KMS-11 (cell line): ENCODE data around the gene ANOS1.

Experiments
- H2AFZ ChIP-seq: fragments of 200-600 bp; sonication (generic); 2 replicates; pipeline ENCODE4 v1.6.1; 2016; ENCODE audit warnings: antibody characterized with exemption, mixed run types, low read depth
- H3K27ac ChIP-seq: fragments of 200-600 bp; sonication (generic); 2 replicates; pipeline ENCODE4 v1.6.1; 2016; ENCODE audit warnings: mild to moderate bottlenecking, mixed run types
- H3K27me3 ChIP-seq: fragments of 200-600 bp; sonication (generic); 2 replicates; pipeline ENCODE4 v1.6.1; 2017; ENCODE audit warnings: mild to moderate bottlenecking, low read depth, mixed run types, moderate library complexity; ENCODE audit not compliant: insufficient read depth
- H3K36me3 ChIP-seq: fragments of 200-600 bp; sonication (generic); 2 replicates; pipeline ENCODE4 v1.6.1; 2017; ENCODE audit warnings: mild to moderate bottlenecking, mixed run types; ENCODE audit not compliant: insufficient read depth
- H3K4me1 ChIP-seq: fragments of 200-600 bp; sonication (generic); 2 replicates; pipeline ENCODE4 v1.6.1; 2016; ENCODE audit warnings: mild to moderate bottlenecking, low read depth, mixed run types; ENCODE audit not compliant: poor library complexity, severe bottlenecking
- H3K4me2 ChIP-seq: fragments of 200-600 bp; sonication (generic); 2 replicates; pipeline ENCODE4 v1.7.0; 2016; ENCODE audit warnings: mild to moderate bottlenecking, mixed run types
- H3K4me3 ChIP-seq: fragments of 200-600 bp; sonication (generic); IDR thresholded peaks from 2 replicates; pipeline ENCODE4 v1.6.1; 2017; ENCODE audit warnings: low read depth, low read length, mixed read lengths; ENCODE audit not compliant: insufficient read depth
- H3K79me2 ChIP-seq: fragments of 200-600 bp; sonication (generic); 2 replicates; pipeline ENCODE4 v1.6.1; 2016; ENCODE audit warnings: low read depth, mixed run types; ENCODE audit not compliant: insufficient read depth
- H3K9ac ChIP-seq: fragments of 200-600 bp; sonication (generic); 2 replicates; pipeline ENCODE4 v1.6.1; 2016; ENCODE audit warnings: mild to moderate bottlenecking, mixed run types
- H4K20me1 ChIP-seq: fragments of 200-600 bp; sonication (generic); 2 replicates; pipeline ENCODE4 v1.6.1; 2016; ENCODE audit warnings: mild to moderate bottlenecking, mixed run types; ENCODE audit not compliant: insufficient read depth
- TF ChIP-seq, protein P1 (sequence below): fragments of 200-600 bp; sonication (generic); conservative IDR thresholded peaks from 2 replicates; pipeline ENCODE4 v1.6.1; 2017; ENCODE audit warnings: low read depth, mild to moderate bottlenecking, antibody characterized with exemption, low read length, moderate library complexity, mixed read lengths

ANOS1 gene

GRCh38 chrX:8663325-8663724, 68.6 kb downstream of the ANOS1 start:
- no peaks in the 10 kb centered on the region for H3K36me3 ChIP-seq
- no peaks in the 10 kb centered on the region for H3K79me2 ChIP-seq
- peak overlapping the region; percentile 59 for H3K4me2 ChIP-seq
- H3K4me1 ChIP-seq = peaks cover 29% of the 10 kb centered on the region
- H3K27me3 ChIP-seq = no peaks in the 10 kb centered on the region
- no peak overlapping the region for H3K4me3 ChIP-seq
- H3K9ac ChIP-seq = no peak overlapping the region
- peak overlapping the region; percentile 68 for H3K27ac ChIP-seq
- 0 out of 2 replicates have a peak overlapping the region, but pooled peaks have one; percentile 6 for H2AFZ ChIP-seq
- no peaks in the 10 kb centered on the region for H4K20me1 ChIP-seq
- TF ChIP-seq, protein P1, sequence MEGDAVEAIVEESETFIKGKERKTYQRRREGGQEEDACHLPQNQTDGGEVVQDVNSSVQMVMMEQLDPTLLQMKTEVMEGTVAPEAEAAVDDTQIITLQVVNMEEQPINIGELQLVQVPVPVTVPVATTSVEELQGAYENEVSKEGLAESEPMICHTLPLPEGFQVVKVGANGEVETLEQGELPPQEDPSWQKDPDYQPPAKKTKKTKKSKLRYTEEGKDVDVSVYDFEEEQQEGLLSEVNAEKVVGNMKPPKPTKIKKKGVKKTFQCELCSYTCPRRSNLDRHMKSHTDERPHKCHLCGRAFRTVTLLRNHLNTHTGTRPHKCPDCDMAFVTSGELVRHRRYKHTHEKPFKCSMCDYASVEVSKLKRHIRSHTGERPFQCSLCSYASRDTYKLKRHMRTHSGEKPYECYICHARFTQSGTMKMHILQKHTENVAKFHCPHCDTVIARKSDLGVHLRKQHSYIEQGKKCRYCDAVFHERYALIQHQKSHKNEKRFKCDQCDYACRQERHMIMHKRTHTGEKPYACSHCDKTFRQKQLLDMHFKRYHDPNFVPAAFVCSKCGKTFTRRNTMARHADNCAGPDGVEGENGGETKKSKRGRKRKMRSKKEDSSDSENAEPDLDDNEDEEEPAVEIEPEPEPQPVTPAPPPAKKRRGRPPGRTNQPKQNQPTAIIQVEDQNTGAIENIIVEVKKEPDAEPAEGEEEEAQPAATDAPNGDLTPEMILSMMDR = no peak

- Histone ChIP-seq H2AFZ (no peak overlapping the region), H3K4me3 (no peak overlapping the region), H3K4me2 (peak overlapping the region; percentile 29), H4K20me1 (no peaks in the 10 kb centered on the region), H3K79me2 (no peaks in the 10 kb centered on the region), H3K9ac (peak overlapping the region; percentile 39; the same call in 1 of the 2 replicates), H3K4me1 (peaks cover 41% of the 10 kb centered on the region), H3K36me3 (no peaks in the 10 kb centered on the region), H3K27ac (peak overlapping the region; percentile 66; the same call in 1 of the 2 replicates), H3K27me3 (no peaks in the 10 kb centered on the region)
- TF ChIP-seq, protein P1 = no peak
These were observed 74.1 kb downstream of the ANOS1 start for GRCh38 chrX:8657883-8658282.

DNA sequence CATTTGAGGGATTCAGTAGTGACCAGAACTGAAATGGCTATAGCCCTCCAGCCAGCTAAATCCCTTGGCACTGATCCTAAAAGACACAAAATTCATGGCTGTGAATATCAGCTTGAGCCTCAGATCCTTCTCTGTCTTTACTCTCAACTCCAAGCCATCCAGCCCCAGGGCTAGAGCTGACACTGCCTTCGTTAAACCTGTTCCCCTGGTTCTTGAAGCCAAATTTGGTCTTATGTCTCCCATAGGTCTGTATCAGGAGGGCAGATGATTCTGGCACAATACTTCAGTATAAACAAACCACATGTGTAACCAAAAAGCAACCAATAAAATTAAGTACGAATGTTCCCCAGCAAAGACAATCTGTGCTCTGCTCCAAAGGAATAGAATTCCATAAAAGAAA, 78.0 kb downstream of the ANOS1 start:
- Histone ChIP-seq H3K4me2 (no peak overlapping the region), H3K4me1 (peaks cover 30% of the 10 kb centered on the region)

DNA sequence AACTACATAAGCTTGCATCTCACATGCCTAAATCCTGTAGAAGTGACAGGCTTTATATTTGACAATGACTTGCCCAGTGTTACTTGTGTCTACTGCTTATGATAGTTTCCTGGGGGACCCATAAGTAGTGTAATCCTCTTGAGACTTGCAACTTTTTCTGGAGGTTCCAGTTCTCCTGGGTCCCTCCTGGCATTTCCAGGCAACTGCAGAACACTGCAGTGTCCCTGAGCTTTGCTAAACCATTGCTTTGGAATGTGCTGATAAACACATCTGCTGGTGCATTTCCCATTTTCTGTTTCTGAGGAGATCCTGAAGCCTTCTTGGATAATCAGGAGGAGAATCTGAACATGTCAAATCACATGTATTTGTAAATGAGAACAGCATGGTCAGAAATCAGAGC, 82.0 kb downstream of the ANOS1 start:
- no peak overlapping the region for H3K4me2 ChIP-seq
- H3K4me3 ChIP-seq = no peak overlapping the region
- no peak overlapping the region for H2AFZ ChIP-seq
- no peak overlapping the region for H3K9ac ChIP-seq
- no peaks in the 10 kb centered on the region for H3K79me2 ChIP-seq
- no peaks in the 10 kb centered on the region for H3K36me3 ChIP-seq
- no peaks in the 10 kb centered on the region for H3K27me3 ChIP-seq
- TF ChIP-seq, protein P1 = no peak
- no peak overlapping the region for H3K27ac ChIP-seq
- H3K4me1 ChIP-seq = no peaks in the 10 kb centered on the region
- H4K20me1 ChIP-seq = no peaks in the 10 kb centered on the region

More for the DNA sequence above, 78.0 kb downstream of the ANOS1 start:
- Histone ChIP-seq H3K79me2 (no peaks in the 10 kb centered on the region), H4K20me1 (no peaks in the 10 kb centered on the region), H3K4me3 (no peak overlapping the region), H3K27me3 (no peaks in the 10 kb centered on the region), H3K36me3 (no peaks in the 10 kb centered on the region), H2AFZ (no peak overlapping the region), H3K27ac (no peak overlapping the region), H3K9ac (no peak overlapping the region)
- TF ChIP-seq, protein P1 = no peak
